ENCODE results near the gene CLSTN2.

Gene CLSTN2

DNA sequence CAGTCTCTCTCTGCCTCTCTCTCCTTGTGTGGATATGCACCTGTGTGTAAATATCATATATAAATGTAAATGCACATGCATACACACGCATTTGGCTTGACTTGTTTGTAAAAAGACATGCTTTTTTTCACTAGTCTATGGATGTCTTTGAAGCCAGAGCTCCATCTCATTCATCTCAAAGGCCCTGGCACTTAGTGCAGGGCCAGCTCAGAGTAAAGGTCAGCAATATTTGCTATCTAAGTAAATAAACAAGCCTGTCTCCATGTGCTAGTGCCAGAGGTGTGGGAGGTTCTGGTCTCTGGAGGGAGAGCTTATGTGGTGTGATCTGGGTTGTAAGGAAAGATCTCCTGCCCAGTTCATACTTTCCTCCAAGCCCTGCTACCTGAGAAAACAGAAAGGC is 5.6 kb downstream of the CLSTN2 start:
- DNase-seq (ENCODE audit: insufficient read length, low spot score), result no peak
- no peak for FAIRE-seq

DNA sequence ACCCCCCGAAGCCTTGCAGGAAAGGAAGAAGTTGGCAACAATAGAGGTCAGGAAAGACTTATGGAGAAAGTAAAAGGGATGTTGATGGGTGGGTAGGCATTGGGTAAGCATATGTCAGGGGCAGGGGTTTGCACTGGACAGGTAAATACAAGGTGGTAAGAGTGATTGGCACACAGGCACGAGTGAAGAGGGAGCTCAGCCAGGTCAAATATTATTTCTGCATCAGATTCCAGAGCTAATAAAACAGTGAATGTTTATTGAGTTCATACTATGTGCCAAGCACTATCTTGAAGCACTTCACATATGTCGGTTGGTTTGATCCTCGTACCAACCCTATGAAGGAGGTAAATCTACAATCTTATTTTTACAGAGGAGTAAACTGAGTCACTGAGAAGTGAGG is 6.6 kb downstream of the CLSTN2 start:
- FAIRE-seq, result no peak
- DNase-seq (ENCODE audit: insufficient read length, low spot score), result no peak

DNA sequence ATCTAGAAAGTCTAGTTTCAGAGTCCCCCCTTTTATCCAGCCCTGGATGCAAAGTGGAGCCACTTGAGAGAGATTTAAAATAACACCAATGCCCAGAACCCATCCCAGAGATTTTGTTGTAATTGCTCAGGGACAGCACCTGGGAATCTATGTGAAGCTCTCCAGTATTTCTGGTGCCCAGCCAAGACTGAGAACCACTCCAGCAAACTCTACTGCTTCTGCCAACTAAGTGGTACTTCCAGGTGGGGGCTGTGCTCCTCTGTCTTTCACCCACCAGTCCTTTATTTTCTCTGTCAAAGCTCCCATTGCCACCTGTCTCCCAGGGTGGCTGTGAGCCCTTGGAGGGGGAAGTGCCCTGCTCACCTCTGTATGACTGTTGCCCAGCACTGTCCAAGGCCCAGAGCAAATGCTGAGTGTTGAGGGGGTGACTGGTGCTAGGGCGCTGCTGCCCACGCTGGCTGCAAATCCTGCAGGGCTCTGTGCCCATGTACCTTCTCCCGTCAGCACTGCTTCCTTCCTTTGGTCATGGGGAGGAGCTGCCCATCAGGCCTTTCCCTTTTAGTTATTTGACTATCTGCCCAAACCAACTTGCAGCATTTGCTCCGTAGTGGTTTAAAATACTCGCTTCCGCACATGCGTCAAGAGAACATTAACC is 9.4 kb downstream of the CLSTN2 start:
- no peak for DNase-seq (ENCODE audit: insufficient read length, low spot score)
- no peak for FAIRE-seq

DNA sequence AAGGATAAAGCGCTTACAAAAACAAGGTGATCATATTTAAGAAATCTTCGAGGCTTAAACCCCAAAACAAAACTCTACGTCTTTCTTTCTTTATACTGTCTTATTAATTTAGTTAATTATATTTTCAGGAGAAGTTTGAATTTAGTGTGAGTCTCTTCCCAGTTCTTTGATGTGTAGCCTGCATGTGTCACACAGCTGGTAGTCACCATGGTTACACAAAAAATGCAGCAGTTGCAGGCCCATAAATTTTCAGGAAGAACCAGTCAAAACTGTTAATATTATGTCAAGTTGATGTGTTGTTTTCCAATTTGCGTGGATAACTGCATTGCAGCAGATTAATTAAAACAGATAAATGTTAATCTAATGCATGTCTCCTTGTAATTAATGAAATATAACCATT is 10.4 kb downstream of the CLSTN2 start:
- FAIRE-seq, result no peak
- DNase-seq (ENCODE audit: insufficient read length, low spot score), result no peak

DNA sequence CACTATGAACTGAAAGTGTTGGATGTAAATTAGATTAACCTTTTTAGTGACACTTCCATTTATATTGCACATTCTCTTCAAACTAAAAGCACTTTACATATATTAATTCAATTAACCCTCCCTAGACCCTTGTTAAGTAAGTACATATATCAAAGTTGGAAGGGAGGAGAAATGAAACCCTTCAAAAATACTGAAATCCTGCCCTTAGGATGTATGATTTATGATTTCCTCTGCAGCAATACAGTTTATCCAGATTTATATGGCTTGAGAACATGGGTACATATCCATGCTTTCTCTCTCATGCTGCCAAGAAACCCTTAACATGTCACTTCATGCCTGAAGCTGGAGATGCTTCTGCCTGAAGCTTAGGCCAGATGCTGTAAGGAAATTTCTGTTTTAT is 11.0 kb downstream of the CLSTN2 start:
- FAIRE-seq (no peak), DNase-seq (ENCODE audit: insufficient read length, low spot score) (no peak)

DNA sequence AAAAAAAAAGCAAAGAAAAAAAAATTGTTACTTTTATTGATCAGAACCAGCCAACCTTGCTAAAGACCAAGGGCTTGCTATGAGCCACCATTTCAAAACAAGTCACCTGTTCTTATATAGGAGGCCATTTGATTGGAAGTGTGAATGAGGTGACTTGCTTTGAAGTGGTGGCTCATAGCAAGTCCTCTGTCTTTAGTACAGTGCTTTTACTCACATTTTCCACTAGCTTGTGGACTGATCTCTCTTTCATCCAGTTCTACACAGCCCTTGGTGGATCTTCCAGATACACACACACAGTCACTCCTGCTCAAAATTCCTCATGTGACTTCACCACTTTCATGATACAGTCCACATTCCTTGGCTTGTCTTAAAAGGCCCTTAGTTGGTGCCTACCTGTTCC is 13.5 kb downstream of the CLSTN2 start:
- DNase-seq (ENCODE audit: insufficient read length, low spot score) (no peak), FAIRE-seq (no peak)

DNA sequence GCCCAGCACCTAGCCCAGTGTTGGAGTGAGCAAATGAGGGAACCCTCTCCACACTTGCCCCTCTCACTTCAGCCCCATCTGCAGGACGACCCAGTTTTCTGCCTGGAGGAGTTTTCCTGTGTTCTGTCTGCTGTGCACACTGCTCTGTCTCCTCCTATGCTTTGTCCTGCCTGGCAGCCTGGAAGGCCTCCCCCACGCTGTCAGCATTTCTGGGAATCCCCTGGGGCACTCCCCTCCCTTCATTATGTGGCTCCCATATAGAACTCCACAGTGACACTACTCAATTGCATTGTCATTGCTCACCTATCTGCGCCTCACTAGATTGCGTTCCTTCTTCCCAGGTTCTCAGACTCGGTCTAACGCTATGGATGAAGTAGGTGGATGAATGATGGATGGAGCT is 13.9 kb downstream of the CLSTN2 start:
- FAIRE-seq (no peak), DNase-seq (ENCODE audit: insufficient read length, low spot score) (no peak)

DNA sequence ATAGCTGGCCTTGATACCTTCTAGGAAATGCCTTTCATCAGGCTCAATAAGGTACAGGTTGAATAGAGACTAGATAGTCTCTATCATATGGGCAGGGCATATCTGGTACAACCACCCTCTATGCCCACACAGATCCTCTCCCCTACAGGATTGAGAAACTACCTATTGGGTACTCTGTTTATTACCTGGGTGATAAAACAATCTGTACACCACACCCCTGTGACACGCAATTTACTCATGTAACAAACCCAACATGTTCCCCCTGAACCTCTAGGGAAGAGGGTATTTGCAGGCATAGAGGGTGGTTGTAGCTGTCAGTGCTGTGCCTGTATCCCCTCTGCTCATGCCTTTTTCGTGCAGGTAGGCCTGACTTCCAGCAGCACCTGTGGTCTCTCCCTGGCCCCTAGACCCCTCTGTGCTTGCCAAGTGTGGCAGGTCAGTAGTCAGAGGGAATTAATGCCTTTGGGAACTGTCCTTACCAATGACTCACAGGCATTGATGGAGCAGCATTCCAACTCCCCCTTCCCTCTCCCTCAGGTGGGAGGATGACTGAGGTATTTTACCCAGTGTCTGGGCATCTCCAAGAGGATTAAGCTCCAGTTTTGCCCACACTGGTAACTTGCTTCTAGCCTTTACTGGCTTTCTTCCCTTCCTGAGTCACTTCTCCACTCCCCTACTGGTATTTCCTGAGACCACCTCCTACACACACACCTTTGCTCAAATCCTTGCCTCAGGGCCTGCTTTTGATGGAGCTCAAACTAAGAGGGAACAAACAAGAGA is 18.3 kb downstream of the CLSTN2 start:
- DNase-seq (ENCODE audit: insufficient read length, low spot score) (no peak), FAIRE-seq (no peak)

DNA sequence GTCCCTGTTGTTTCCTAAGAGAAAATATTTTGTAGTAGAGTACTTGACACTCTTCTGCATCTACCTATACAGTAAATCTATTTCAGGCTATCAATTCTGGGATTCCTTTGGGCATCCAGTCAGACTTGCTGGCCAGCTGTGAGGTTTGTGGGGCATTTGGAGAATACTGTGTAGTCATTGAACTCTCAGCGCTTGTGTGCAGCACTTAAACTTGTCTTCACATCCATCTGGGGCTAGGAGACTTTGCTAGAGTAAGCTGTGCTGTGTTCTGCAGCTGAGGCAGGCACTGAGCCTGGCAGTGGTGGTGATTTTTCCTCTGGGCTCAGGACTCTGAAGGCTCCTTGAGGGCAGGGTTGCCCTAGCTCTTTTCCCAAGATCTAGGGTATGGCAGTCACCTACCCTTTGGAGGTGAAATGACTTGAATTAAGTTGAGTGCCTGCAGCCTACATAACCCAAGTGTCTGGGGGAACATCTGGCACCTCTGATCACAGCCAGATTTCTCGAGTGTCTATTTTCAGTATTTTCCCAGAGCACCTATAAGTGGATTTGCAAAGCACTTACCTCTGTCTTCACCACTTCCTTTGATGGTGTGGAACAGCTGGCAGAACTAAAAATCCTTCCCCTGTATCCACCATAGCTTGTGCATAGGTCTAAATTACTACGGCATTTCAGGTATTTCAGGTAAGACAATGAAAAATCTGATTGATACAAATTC is 19.3 kb downstream of the CLSTN2 start:
- DNase-seq (ENCODE audit: insufficient read length, low spot score) (no peak), FAIRE-seq (no peak)

DNA sequence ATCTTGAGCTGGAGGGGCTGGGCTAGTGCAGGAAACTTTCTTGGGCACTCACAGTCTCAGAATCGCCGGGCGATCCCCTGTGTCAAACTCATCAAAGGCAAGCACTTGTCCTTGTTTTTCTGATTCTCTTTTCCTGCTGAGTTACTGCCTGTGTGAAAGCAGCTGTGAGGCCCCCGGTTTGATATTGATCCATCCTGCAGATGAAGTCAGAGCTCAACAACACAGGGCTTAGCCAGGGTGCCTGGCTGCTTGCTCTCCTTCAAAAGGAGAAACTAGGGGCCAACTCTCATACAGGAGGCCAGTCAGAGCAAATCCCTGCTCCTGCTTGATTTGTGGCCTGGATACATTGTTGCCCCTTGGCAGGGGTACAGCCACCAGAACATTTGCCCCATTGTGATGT is 22.9 kb downstream of the CLSTN2 start:
- FAIRE-seq (no peak), DNase-seq (ENCODE audit: insufficient read length, low spot score) (no peak)

DNA sequence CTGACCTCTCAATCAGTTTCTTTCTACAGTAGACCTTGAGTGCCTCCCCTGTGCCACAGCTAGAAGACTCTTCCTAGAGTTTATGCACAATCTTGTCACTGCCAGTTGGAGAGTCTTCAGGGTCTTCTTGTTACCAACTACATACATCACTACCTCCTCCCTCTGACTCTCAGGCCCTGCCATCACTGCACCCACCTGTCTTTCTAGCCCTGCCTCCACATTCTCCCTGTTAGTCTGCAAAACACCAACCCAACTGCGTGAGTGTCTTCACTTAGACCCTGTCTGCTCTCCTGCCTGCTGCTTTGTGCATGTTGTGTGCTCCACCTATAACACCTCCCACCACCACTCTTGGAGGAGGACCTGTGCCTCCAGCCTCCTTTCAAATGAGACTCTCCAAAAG is 34.4 kb downstream of the CLSTN2 start:
- FAIRE-seq (no peak), DNase-seq (ENCODE audit: insufficient read length, low spot score) (no peak)

DNA sequence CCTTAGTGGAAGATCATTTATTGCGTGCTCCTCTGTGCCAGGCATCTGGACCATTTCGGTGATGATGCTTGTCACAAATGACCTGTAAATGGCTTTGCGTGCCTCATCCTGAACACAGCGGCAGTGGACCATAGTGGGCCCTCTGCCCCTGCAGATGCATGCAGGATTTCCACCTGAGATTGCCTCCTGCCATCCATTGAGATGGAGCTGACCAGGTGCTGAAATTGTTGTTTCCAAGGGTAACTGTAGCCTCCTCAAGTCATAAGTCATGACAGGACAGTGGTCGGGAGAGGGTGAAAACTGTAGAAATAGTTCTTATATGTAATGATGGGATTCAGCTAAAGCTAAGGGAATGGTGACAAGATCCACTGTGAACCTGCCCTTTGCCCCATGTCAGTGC is 35.5 kb downstream of the CLSTN2 start:
- FAIRE-seq (no peak), DNase-seq (ENCODE audit: insufficient read length, low spot score) (no peak)

DNA sequence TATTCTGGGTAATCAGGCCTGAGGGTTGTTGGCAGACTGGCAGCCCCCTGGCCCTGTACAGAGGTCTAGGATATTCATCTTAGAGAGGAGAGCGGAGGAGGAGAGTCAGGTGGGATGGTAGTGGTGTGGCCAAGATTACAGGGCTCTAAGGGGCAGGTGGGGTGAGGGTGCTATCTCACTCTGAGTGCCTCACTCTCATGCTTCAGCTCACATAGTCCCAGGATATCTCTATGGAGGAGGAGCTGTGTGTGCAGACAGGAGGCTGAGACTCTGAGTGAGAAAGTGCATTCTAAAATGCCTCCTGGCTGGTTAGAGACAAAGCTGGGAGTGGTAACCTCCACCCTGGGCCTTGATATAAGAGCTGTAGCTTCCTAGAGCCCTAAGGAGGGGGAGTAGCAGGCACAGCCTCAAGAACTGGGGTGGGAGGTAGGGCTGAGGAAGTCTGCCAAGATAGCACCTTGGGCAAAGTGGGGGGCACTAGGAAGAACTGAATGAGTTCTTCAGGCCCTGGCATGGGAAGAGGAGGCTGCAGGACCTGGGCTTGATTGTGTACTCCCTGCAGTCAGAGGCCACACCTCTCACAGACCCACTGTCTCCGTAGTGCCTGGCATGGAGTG is 39.9 kb downstream of the CLSTN2 start:
- FAIRE-seq (no peak), DNase-seq (ENCODE audit: insufficient read length, low spot score) (no peak)

DNA sequence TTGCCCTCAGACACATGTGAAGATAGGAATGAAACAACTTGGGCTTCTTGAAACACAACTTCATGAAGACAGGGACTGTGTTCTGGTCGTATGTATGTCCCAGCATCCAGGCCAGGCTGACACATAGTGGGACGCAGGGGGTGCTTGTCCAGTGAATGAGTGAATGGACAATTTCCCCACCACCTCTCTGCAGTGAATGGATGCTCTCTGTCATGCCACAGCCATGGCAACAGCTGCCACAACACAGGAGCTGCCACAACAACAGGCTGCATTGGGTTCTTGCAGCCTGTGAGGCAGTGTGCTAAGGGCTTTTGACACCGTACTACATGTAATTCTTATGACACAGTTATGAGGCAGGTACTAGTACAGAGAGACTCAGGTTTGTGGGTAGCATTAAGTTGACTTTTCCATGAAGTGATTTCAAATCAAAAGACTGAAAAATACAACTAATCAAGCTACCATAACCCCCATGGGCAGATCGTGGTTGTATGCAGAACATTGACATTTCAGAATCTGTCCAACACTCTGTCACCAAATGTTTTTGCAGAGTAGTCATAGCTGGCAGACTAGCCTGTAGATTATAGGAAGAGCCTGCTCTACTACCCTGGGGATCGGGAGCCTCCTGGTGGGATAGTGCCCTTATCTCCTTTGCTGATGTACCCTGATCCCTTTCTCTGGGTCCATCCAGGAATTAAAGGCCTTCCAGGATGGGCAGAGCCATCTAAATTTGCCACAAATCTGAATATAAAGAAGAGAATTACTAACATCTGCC is 40.8 kb downstream of the CLSTN2 start:
- DNase-seq (ENCODE audit: insufficient read length, low spot score) (no peak), FAIRE-seq (no peak)

DNA sequence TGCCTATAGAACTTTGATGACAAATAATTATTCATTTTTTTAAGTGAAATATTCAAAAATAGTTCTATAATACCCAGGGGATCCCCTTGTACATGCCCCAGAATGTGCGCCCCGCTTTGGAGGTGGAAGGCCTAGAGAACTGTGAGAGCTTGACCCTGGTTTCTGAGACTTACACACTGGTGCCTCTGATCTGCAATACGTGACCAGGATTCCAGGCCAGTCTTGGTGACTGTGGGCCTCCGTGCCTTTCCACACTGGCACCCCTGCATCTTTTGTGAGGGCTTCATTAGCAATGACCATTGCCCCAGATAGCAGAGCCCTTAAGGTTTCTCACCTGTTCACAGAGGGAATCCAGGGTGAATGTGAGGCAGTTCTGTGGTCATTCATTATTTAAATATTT is 44.0 kb downstream of the CLSTN2 start:
- DNase-seq (ENCODE audit: insufficient read length, low spot score) (no peak), FAIRE-seq (no peak)

DNA sequence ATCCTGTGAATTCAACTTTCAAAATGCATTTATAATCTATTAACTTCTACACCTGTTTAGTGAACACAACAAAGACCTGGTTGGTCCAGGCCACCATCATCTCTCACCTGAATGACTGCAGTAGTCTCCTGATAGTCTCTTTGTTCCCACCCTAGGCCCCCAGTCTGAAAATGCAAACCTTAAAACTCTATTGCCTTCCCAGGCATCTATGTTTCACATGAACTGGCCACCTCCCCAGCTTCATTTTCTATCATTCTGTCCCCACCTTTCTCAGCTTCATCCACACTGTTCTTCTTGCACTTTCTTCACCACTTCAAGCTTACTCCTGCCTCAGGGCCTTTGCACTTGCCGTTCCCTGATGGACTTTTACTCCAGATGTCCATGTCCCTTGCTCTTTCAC is 45.0 kb downstream of the CLSTN2 start:
- FAIRE-seq, result no peak
- DNase-seq (ENCODE audit: insufficient read length, low spot score), result no peak

DNA sequence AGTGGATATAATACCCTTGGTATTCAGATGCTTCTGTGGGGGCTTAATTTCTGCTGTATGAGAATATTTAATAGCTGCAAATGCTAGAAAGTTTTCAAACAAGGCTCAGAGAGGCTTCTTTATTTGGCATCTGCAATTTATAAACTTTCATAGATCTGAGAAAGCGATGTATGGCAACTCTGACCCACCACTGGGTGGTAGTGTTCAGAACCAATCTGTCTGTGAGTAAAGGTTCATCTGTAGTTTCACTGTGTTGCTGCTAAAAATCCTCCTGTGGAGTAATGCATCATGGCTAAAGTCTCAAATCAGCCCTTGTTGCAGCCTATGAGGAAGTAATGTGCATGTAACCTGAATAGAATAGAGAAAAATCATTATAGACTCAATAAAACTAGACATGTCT is 47.4 kb downstream of the CLSTN2 start:
- FAIRE-seq (no peak), DNase-seq (ENCODE audit: insufficient read length, low spot score) (peak; percentile 2)

DNA sequence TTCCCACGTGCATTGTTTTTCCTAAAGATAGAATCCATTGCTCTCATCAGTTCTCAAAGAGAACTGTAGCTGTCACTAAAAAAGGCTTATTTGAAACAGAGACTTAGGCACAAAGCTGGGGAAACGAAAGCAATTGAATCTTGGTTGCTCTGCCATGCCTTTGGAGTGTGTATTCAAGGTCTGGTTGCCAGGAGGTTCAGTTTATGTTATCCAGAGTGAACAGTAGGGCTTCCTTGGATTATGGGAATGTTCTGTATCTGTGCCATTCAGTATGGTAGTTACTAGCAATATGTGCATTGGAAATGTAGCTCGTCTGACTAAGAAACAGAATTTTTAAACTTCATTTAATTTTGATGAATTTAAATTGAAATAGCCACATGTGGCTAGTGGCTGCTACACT is 50.6 kb downstream of the CLSTN2 start:
- DNase-seq (ENCODE audit: insufficient read length, low spot score) (no peak), FAIRE-seq (no peak)

DNA sequence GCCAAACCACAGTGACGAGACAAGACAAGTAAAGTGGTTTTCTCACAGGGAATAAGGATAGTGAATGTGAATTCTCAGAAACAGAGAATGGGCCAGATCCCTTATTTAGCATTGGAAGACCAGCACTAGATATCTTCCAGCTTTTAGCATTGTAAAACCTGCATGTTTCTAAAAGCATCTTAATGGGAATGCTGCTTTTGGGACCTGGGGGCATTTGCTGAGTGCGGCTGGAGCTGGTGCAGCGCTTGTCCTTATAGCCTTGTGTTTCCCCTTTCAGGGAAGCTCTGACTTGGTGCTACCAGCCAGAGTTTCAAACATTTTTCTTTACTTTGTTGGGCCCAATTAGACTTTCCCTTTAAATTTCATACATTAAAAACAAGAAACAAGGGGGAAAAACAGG is 52.9 kb downstream of the CLSTN2 start:
- FAIRE-seq, result no peak

DNA sequence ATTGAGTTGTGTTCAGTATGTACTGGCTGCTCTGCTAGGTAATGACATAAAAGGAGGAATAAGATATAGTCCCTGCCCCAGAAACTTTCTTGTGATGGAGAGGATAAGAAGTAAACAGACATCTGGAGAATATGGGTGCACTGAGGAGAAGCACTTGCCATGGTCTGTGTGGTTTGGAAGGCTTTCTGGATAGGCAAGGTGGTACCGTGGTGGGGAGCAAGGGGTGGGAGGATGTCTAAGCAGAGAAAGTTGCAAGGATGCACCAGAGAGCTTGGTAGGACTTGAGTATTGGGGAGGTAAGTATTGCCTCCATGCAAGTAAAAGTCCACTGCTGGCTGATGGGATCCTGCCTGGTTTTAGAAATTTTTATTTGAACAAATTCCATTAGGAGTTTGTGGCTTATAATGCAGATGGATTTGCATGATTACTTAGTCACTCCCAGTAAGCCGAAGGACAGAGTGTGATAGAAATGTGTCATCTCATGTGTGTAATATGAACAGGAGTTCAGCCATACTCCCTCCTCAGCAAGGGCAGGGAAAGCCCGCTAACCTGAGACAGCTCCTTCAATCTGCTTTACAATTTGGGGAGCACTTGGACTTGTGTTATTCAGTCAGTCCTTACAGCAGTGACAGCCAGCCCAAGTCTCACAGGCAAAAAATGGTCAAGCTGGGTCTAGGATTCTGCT is 53.6 kb downstream of the CLSTN2 start:
- DNase-seq (ENCODE audit: insufficient read length, low spot score) (no peak), FAIRE-seq (no peak)

More for the DNA sequence above, 52.9 kb downstream of the CLSTN2 start:
- DNase-seq (ENCODE audit: insufficient read length, low spot score), result no peak

Data from HTR-8/SVneo (cell line).